HG02678 (cell line): Measurements from ENCODE around the gene CRTC3.
"Not testable (repeated sequence)": the region's sequence is repeated elsewhere in the genome, so short reads cannot be mapped to it uniquely, and the experiment has no call there.

Source experiments
- ATAC-seq: cut with Tn5 transposase; IDR thresholded peaks from one replicate; pipeline ENCODE4 v1.9.1; 2021; ENCODE audit warnings: mild to moderate bottlenecking, moderate library complexity; ENCODE audit not compliant: unreplicated experiment

CRTC3 gene, protein sequence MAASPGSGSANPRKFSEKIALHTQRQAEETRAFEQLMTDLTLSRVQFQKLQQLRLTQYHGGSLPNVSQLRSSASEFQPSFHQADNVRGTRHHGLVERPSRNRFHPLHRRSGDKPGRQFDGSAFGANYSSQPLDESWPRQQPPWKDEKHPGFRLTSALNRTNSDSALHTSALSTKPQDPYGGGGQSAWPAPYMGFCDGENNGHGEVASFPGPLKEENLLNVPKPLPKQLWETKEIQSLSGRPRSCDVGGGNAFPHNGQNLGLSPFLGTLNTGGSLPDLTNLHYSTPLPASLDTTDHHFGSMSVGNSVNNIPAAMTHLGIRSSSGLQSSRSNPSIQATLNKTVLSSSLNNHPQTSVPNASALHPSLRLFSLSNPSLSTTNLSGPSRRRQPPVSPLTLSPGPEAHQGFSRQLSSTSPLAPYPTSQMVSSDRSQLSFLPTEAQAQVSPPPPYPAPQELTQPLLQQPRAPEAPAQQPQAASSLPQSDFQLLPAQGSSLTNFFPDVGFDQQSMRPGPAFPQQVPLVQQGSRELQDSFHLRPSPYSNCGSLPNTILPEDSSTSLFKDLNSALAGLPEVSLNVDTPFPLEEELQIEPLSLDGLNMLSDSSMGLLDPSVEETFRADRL

DNA sequence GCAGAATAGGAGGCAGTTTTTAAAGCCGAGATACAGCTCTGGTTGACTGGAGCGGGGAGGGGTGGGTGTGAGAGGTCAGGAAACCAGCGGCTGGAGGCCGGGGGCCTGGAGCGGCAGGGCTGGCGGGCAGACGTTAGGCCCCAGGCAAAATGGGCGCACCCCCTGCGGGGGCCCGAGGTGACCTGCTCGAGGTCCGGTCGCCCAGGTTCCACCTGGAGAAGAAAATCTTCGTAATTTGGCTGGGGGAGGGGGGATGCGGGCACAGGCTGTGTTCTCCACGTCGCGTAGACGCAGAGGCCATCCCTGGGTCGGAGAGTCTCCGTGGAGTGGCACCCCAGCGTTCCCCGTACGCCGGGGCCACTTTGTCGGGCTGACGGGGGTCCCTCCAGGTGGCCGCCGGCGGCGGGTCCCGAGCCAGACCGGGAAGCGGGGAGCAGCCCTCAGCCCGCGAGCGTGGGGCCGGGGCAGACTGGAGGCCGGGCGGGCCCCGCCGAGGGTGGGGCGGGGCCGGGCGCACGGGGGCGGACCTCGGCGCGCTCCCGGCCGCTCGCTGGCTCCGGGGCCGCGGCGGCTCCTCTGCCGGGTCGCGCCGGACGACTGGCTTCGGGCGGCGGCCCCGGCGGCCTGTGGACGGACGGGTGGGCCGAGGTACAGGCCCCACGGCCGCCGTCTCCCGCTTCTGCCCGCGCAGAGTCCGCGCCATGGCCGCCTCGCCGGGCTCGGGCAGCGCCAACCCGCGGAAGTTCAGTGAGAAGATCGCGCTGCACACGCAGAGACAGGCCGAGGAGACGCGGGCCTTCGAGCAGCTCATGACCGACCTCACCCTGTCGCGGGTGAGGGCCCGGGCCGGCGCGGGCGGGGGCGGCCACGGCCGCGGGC lies at the start of gene CRTC3:
Gene CRTC3, plus strand, starts transcription at position 553 of the 879 bp plus-strand sequence. Its CDS starts 149 bp downstream, at position 702.
- ATAC-seq, result peak; percentile 78

DNA sequence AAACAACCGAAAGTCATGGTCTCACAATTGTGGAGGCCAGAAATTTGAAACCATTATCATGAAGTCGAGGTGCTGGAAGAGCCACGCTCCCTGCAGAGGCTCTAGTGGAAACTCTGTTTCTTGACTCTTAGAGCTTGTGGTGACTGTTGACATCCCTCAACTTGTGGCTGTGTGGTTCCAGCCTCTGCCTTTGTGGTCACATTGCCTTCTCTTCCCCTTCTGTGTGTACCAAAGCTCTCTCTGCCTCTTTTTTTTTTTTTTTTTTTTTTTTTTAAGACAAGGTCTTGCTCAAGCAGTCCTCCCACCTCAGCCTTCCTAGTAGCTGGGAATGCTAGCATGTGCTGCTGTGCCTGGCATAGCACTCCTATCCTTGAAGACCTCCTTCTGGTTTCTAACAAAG lies 48.7 kb upstream of the CRTC3 start:
- ATAC-seq, result no peak

GRCh38 chr15:90482124-90483011 lies 47.4 kb upstream of the CRTC3 start:
- ATAC-seq, result no peak

DNA sequence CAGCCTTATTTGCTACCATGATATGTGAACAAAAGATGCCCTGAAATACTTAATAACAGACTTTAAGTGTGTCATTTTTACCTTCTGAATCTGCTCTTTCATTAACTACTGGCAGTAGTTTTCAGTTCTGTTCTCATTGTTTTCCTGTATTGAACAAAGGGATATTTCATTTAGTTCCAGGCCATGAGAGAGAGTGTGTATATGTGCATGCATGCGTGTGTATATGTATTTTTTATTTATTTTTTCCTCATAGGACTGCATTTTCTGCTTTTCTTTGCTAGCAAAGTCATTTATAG lies 46.8 kb upstream of the CRTC3 start:
- no peak for ATAC-seq

DNA sequence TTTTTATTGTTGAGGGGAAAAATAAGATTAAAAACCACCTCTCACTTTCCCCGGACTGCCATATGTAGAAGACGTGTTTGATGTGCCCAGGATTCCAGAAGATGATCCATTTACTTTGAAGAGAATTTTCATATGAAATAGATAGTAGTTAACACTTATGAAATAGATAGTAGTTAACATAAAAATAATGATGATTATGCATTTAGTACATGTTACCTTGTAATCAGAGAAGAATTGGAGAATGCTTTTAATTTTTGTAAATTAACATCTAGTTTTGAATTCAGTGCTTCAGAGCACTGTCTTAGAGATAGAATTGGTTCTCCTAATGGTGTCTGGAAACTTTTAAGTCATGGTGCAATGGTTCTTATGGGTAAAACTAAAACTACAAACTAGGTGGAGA lies 46.1 kb upstream of the CRTC3 start:
- ATAC-seq, result no peak

- no peak for ATAC-seq
These were observed 42.5 kb upstream of the CRTC3 start for GRCh38 chr15:90487186-90487585.

DNA sequence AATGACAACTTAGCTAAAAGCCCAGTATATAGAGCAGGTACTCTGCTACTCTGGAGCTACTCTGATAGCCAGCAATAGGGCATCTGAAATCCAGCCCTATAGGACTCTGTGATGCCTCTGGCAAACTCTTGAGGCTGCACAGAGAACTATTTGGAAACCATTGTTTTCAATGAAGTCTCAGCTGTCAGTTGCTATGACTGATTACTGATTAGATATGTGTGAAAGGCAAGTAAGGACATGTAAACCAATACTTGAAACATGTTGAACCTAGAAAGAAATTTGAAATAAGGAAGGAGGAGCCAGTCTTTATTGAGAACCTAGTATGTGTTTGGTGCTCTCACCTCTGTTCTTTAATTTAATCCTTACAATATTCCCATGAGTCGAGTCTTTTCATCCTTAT lies 40.2 kb upstream of the CRTC3 start:
- no peak for ATAC-seq

- no peak for ATAC-seq
These were observed 39.8 kb upstream of the CRTC3 start for GRCh38 chr15:90489944-90490343.

GRCh38 chr15:90493647-90494046 lies 36.1 kb upstream of the CRTC3 start:
- no peak for ATAC-seq

DNA sequence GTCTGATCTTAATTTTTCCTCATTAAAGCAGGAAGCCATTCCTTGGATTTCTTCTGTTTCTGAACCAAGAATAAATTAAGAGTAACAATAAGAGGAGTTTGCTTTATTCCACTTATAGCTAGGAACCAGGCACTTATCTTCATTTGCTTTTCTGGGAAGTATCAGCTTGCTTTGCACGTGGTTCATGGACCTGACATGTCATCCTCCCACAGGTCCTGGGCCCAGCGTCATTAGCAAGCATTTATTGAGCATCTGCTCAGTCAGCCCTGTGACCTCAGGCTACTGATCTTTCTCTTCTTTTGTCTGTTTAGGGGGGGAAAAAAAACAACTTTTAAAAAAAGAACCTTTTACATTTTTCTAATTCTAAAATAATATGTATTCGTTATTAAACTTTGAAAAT lies 34.7 kb upstream of the CRTC3 start:
- ATAC-seq, result no peak

- ATAC-seq, result no peak
These were observed 32.9 kb upstream of the CRTC3 start for GRCh38 chr15:90496791-90497190.

GRCh38 chr15:90497376-90497775 lies 32.3 kb upstream of the CRTC3 start:
- ATAC-seq, result no peak

DNA sequence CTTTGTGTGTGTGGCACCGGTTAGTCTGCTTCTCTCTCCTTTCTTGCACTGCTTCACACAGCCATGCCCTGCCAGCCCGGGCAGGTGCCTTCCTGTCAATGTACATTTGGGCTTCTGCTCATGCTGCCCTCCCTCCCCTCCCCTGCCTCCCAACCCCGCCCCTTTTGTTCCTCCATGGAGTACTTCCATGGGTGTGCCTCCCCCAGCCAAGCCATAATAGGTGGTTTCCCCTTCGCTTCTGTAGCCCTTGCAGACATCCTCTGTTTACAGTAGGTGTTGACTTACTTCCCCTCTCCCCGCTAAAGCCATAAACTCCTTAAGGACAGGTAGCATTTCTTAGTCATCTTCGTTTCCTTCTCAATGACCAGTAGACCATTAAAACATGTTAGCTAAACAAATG lies 31.8 kb upstream of the CRTC3 start:
- no peak for ATAC-seq

DNA sequence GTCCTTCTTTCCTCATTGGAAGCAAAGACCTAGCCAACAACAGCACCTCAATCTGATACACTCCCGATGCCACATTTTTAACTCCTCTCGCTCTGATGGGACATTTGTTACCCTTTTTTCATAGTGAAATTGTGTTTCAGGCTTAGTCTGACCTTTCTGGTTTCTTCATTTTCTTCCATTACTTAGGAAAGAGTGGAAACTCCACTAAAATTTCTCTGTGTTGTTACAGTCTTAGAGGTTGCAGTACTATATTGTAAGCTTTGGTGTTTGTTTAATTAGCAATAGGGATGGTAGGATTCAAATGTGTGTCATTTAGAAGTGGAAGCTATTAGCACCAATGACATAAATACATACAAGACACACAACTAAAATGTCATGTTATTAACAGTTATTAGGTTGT lies 29.6 kb upstream of the CRTC3 start:
- ATAC-seq, result no peak

- no peak for ATAC-seq
These were observed 27.8 kb upstream of the CRTC3 start for GRCh38 chr15:90501898-90502297.

GRCh38 chr15:90510781-90511180 lies 18.9 kb upstream of the CRTC3 start:
- ATAC-seq, result not testable (repeated sequence)

DNA sequence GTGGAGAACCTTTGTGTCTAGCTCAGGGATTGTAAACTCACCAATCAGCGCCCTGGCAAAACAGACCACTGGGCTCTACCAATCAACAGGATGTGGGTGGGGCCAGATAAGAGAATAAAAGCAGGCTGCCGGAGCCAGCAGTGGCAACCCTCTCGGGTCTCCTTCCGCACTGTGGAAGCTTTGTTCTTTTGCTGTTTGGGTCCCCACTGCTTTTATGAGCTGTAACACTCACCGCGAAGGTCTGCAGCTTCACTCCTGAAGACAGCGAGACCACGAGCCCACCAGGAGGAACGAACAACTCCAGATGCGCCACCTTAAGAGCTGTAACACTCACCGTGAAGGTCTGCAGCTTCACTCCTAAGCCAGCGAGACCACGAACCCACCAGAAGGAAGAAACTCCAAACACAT lies 18.5 kb upstream of the CRTC3 start:
- ATAC-seq, result not testable (repeated sequence)

GRCh38 chr15:90512276-90512675 lies 17.4 kb upstream of the CRTC3 start:
- no peak for ATAC-seq

GRCh38 chr15:90512981-90513380 lies 16.7 kb upstream of the CRTC3 start:
- no peak for ATAC-seq

- ATAC-seq, result no peak
These were observed 16.3 kb upstream of the CRTC3 start for GRCh38 chr15:90513448-90513847.

- not testable (repeated sequence) for ATAC-seq
These were observed 15.8 kb upstream of the CRTC3 start for GRCh38 chr15:90513893-90514292.
